ENCODE results near the gene GLRX. TPM values are rescaled to one million over a fixed set of nuclear protein-coding genes. Genes with fewer than 3 reads are reported as not detected.

Gene GLRX, protein sequence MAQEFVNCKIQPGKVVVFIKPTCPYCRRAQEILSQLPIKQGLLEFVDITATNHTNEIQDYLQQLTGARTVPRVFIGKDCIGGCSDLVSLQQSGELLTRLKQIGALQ
- 54.5 and 146 TPM in 2 replicates for total RNA-seq

DNA sequence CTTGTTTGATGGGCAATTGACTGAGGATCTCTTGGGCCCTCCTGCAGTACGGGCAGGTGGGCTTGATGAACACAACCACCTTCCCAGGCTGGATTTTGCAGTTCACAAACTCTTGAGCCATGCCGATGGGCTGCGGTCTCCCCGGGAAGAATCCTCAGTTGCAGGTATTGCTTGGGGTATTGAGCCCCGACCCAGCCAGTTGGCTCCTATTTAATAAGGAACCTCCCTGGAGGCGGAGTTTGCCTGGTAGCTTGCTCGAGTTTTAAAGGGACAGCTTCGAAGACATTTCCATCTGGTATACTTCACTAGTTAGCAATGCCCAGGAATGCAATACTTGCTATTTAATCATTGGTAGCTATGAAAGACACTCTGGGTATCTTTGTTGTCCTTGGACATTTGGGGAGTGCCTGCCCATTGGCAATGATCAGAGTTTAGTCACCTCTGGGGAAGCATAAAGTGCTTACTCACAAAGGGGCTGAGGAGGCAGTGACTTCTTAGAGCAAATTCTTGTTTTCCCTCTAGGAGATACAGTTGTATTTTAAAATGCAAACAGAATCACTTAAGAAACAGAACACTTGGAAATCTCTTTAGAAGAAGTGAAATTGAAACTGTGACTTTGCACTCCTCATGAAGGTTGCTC is at the start of gene GLRX:
GLRX (minus strand) TSS at position 185 of the 640 bp plus-strand sequence; CDS start at position 121, 64 bp downstream.

Other genes with a start within 250 kb of the GLRX start
- under 0.01 and 0.43 TPM in 2 replicates for gene GPR150, start 202.6 kb downstream of the GLRX start, total RNA-seq
- gene RFESD, start 175.9 kb downstream of the GLRX start, total RNA-seq: 1.0 and 2.0 TPM in 2 replicates
- 0.57 and 0.88 TPM in 2 replicates for gene SPATA9, start 139.7 kb downstream of the GLRX start, total RNA-seq
- 128 and 196 TPM in 2 replicates for gene RHOBTB3, start 91.4 kb downstream of the GLRX start, total RNA-seq
- 81.0 and 116 TPM in 2 replicates for gene ELL2, start 139.1 kb upstream of the GLRX start, total RNA-seq